Activated T-cell treated with anti-CD3 and anti-CD28 coated beads, Interleukin-2, amount 50 U/mL, for 24 hours (primary cell): ENCODE results near the gene SWAP70.
A peak's percentile ranks its signal among the peaks of the same experiment; 100 is the strongest.
"Not testable (repeated sequence)": the region's sequence is repeated elsewhere in the genome, so short reads cannot be mapped to it uniquely, and the experiment has no call there.

Experiments
- DNase-seq: peaks from one replicate; pipeline ENCODE4 v3.0.0-alpha.2; 2020
- H3K27ac Mint-ChIP-seq: 2 replicates; pipeline ENCODE4 v1.8.0; 2020; ENCODE audit warnings: mild to moderate bottlenecking, mixed read lengths
- H3K27me3 Mint-ChIP-seq: 2 replicates; pipeline ENCODE4 v1.8.0; 2020; ENCODE audit warnings: mixed read lengths
- H3K36me3 Mint-ChIP-seq: 2 replicates; pipeline ENCODE4 v1.8.0; 2020; ENCODE audit warnings: low read depth, mixed read lengths
- H3K4me1 Mint-ChIP-seq: 2 replicates; pipeline ENCODE4 v1.8.0; 2020; ENCODE audit warnings: low read depth, mixed read lengths
- H3K4me3 Mint-ChIP-seq: 2 replicates; pipeline ENCODE4 v1.8.0; 2020; ENCODE audit warnings: mild to moderate bottlenecking, moderate library complexity, mixed read lengths
- H3K9me3 Mint-ChIP-seq: 2 replicates; pipeline ENCODE4 v1.8.0; 2020; ENCODE audit warnings: mixed read lengths

The SWAP70 gene

GRCh38 chr11:9693801-9694553 lies 30.1 kb downstream of the SWAP70 start:
- Mint-ChIP-seq H3K27ac (no peak overlapping the region), H3K4me3 (no peak overlapping the region), H3K9me3 (no peaks in the 10 kb centered on the region), H3K36me3 (peaks cover 12% of the 10 kb centered on the region), H3K4me1 (peaks cover 14% of the 10 kb centered on the region), H3K27me3 (no peaks in the 10 kb centered on the region)
- DNase-seq = no peak

- DNase-seq, H3K9me3 Mint-ChIP-seq, H3K4me3 Mint-ChIP-seq, H3K27me3 Mint-ChIP-seq, H3K27ac Mint-ChIP-seq: not testable (repeated sequence)
- peaks cover 16% of the 10 kb centered on the region for H3K4me1 Mint-ChIP-seq
- H3K36me3 Mint-ChIP-seq = peaks cover 12% of the 10 kb centered on the region
Measured at GRCh38 chr11:9695228-9695627, 31.4 kb downstream of the SWAP70 start.

GRCh38 chr11:9697766-9698165 lies 33.9 kb downstream of the SWAP70 start:
- Mint-ChIP-seq H3K4me3 (no peak overlapping the region), H3K4me1 (peaks cover 19% of the 10 kb centered on the region), H3K27me3 (no peaks in the 10 kb centered on the region), H3K36me3 (peaks cover 12% of the 10 kb centered on the region), H3K27ac (no peak overlapping the region), H3K9me3 (no peaks in the 10 kb centered on the region)
- DNase-seq = no peak

- Mint-ChIP-seq H3K27ac (no peak overlapping the region), H3K9me3 (no peaks in the 10 kb centered on the region), H3K36me3 (peaks cover 3% of the 10 kb centered on the region), H3K4me1 (peaks cover 28% of the 10 kb centered on the region), H3K27me3 (no peaks in the 10 kb centered on the region), H3K4me3 (no peak overlapping the region)
- DNase-seq = no peak
Measured at GRCh38 chr11:9700105-9700801, 36.4 kb downstream of the SWAP70 start.

DNA sequence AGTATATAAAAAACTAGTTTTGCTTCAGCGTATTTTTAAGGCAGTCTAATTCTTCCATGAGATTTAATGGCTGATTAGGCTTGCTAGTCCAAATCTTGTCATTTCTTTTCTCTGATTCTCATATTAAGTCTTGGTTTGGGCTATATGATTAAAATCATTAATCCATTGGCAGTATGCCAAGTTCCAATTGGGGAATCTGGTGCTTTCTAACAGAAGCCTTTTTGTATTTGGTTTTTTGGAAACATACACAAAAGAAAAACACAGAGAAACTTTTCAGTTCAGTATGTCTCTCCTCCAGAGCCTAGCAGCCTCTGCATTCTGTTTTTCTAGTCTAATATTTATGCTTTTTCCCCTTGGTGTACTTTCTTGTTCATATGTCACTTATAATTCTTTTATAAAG lies 37.9 kb downstream of the SWAP70 start:
- no peak overlapping the region for H3K4me3 Mint-ChIP-seq
- peaks cover 28% of the 10 kb centered on the region for H3K4me1 Mint-ChIP-seq
- H3K9me3 Mint-ChIP-seq = no peaks in the 10 kb centered on the region
- H3K36me3 Mint-ChIP-seq = no peaks in the 10 kb centered on the region
- peak overlapping the region; percentile 28 for H3K27ac Mint-ChIP-seq
- H3K27me3 Mint-ChIP-seq = no peaks in the 10 kb centered on the region
- no peak for DNase-seq

DNA sequence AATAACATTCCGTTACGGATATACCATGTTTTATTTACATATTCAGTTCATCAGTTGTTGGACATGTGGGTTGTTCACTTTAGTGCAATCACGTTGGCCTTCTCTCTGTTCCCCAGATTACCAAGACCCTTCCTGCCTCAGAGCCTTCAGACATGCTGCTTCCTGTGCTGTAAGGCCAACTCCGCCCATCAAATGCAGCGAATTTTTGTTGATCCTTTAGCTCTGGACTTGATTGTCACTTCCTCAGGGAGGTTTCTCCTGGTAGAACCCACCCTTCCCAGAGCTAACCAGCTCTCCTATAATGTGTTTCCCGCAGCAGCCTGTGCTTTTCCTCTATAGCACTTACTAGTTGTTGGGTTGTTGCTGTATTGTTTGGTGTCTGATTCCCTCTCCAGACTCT lies 39.4 kb downstream of the SWAP70 start:
- Mint-ChIP-seq H3K27ac (peak overlapping the region; percentile 10), H3K4me3 (no peak overlapping the region), H3K4me1 (peaks cover 28% of the 10 kb centered on the region), H3K27me3 (no peaks in the 10 kb centered on the region), H3K36me3 (no peaks in the 10 kb centered on the region), H3K9me3 (no peaks in the 10 kb centered on the region)
- no peak for DNase-seq

GRCh38 chr11:9704037-9704436 lies 40.2 kb downstream of the SWAP70 start:
- no peaks in the 10 kb centered on the region for H3K9me3 Mint-ChIP-seq
- peaks cover 25% of the 10 kb centered on the region for H3K4me1 Mint-ChIP-seq
- H3K4me3 Mint-ChIP-seq = no peak overlapping the region
- H3K27ac Mint-ChIP-seq = no peak overlapping the region
- no peaks in the 10 kb centered on the region for H3K27me3 Mint-ChIP-seq
- H3K36me3 Mint-ChIP-seq = no peaks in the 10 kb centered on the region
- DNase-seq = no peak

GRCh38 chr11:9704620-9705019 lies 40.7 kb downstream of the SWAP70 start:
- Mint-ChIP-seq H3K27me3 (no peaks in the 10 kb centered on the region), H3K9me3 (no peaks in the 10 kb centered on the region), H3K36me3 (no peaks in the 10 kb centered on the region), H3K27ac (no peak overlapping the region), H3K4me3 (no peak overlapping the region), H3K4me1 (peaks cover 25% of the 10 kb centered on the region)
- no peak for DNase-seq

- H3K27ac Mint-ChIP-seq, H3K36me3 Mint-ChIP-seq, H3K27me3 Mint-ChIP-seq, DNase-seq, H3K9me3 Mint-ChIP-seq, H3K4me3 Mint-ChIP-seq: not testable (repeated sequence)
- peaks cover 24% of the 10 kb centered on the region for H3K4me1 Mint-ChIP-seq
Measured at GRCh38 chr11:9705361-9705760, 41.5 kb downstream of the SWAP70 start.

GRCh38 chr11:9708544-9708943 lies 44.7 kb downstream of the SWAP70 start:
- no peaks in the 10 kb centered on the region for H3K36me3 Mint-ChIP-seq
- H3K9me3 Mint-ChIP-seq = no peaks in the 10 kb centered on the region
- no peaks in the 10 kb centered on the region for H3K27me3 Mint-ChIP-seq
- DNase-seq = no peak
- H3K4me3 Mint-ChIP-seq = no peak overlapping the region
- no peak overlapping the region for H3K27ac Mint-ChIP-seq
- peaks cover 3% of the 10 kb centered on the region for H3K4me1 Mint-ChIP-seq

DNA sequence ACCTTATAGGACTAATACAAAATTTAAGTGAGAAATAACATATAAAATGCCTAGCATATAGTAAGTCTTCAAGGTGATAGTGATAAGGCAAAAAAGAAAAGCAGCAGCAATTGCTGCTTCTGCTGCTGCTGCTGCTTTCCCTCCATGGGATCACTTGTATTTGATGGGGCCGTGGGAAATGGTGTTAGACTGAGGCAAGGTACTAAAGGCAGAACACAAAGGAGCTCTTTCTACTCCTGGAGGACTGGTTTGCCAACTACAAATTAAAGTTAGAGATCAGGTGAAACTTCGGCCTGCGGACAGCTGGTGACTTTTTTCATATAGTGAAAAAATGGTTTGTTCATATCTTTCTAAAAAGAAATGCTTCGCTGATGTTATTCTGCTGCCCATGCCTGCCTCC lies 46.3 kb downstream of the SWAP70 start:
- H3K27me3 Mint-ChIP-seq = no peaks in the 10 kb centered on the region
- H3K4me3 Mint-ChIP-seq = no peak overlapping the region
- H3K36me3 Mint-ChIP-seq = peaks cover 1% of the 10 kb centered on the region
- H3K4me1 Mint-ChIP-seq = peaks cover 3% of the 10 kb centered on the region
- H3K27ac Mint-ChIP-seq = no peak overlapping the region
- no peak for DNase-seq
- no peaks in the 10 kb centered on the region for H3K9me3 Mint-ChIP-seq

GRCh38 chr11:9710852-9711251 lies 47.0 kb downstream of the SWAP70 start:
- no peak for DNase-seq
- H3K4me3 Mint-ChIP-seq = no peak overlapping the region
- H3K27ac Mint-ChIP-seq = no peak overlapping the region
- no peaks in the 10 kb centered on the region for H3K27me3 Mint-ChIP-seq
- H3K4me1 Mint-ChIP-seq = peaks cover 3% of the 10 kb centered on the region
- H3K36me3 Mint-ChIP-seq = peaks cover 8% of the 10 kb centered on the region
- H3K9me3 Mint-ChIP-seq = peaks cover under 1% of the 10 kb centered on the region

DNA sequence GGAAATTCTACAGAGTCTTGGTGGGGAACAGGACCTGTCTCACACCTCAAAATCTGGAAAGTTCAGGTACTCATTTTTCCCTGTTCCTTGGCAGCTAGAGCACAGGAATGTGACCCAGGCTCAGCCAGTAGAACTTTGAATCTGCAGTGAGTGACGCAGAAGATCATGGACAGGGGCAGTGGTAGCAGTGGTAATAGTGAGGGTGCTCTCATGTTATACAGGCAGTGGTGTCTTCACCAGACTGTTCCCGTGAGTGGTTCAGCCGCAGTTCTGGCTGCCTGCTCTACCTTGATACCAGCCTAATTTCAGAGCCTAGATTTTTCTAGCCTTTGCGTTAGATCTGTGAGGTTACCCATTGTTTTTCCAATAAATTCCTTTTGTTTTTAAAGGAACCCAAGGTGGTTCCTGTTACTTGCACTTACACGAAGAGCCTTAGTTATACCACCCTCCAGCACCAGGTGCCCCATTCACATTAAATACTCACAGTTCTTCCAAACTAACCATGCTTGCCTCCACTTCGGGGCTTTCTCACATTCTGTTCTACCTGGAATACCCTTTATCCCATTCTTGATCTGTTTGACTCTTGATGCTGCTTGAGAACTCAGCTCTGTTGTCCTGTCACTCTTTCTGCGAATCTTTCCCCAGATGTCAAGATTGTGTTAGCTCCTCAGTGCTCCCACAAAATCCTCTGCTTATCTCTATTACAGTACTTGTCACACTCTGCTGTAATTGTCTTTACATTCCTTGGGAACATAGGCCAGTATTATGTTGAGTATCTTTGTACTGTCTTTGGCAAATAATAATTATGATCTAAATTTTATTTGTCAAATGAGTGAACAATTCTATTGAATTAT lies 47.8 kb downstream of the SWAP70 start:
- Mint-ChIP-seq H3K27ac (no peak overlapping the region), H3K36me3 (peaks cover 9% of the 10 kb centered on the region), H3K4me1 (peaks cover 10% of the 10 kb centered on the region), H3K27me3 (no peaks in the 10 kb centered on the region), H3K4me3 (no peak overlapping the region), H3K9me3 (peaks cover 3% of the 10 kb centered on the region)
- DNase-seq = no peak

GRCh38 chr11:9714272-9714940 lies 50.5 kb downstream of the SWAP70 start:
- Mint-ChIP-seq H3K4me1 (peaks cover 18% of the 10 kb centered on the region), H3K4me3 (no peak overlapping the region), H3K9me3 (peaks cover 3% of the 10 kb centered on the region), H3K36me3 (peaks cover 9% of the 10 kb centered on the region), H3K27me3 (no peaks in the 10 kb centered on the region), H3K27ac (no peak overlapping the region)
- DNase-seq = no peak
